NCI-H187 (cell line): ENCODE measurements around the gene PPOX.

Experiments used
- DNase-seq, 2 experiments: peaks; one replicate each; lab custom pipeline; 2025; lab: John Stamatoyannopoulos, UW

PPOX gene

DNA sequence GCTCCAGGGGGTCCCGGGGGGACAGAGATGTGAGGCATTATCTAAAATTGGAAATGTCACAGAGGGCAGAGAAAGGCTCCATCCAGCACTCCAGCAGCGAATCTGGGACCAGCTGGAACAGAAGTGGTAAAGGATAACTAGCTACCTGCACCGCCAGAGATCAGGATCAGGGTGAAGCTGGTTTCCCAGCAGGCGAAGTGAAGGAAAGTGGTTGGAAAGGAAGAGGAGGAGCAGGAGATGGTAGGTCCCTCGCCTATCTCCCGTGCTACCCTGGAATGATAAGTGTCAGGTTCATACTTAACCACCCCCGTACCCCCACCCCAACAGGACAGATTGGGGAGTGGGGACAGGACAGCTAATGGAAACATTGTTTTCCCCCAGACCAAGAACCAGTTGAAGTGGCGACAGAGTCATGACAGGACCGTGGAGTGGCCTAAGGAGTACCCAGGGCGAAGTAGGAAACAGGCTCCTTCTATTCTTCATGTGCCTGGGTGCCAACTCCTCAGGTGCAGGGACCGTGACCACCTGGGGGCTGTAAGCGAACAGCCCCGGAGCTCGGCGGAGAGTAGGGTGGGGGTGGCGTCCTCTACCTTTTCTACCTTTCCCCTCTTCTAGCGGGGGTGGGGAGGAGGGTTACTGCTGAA is 10.4 kb downstream of the PPOX start:
- no peak for DNase-seq

DNA sequence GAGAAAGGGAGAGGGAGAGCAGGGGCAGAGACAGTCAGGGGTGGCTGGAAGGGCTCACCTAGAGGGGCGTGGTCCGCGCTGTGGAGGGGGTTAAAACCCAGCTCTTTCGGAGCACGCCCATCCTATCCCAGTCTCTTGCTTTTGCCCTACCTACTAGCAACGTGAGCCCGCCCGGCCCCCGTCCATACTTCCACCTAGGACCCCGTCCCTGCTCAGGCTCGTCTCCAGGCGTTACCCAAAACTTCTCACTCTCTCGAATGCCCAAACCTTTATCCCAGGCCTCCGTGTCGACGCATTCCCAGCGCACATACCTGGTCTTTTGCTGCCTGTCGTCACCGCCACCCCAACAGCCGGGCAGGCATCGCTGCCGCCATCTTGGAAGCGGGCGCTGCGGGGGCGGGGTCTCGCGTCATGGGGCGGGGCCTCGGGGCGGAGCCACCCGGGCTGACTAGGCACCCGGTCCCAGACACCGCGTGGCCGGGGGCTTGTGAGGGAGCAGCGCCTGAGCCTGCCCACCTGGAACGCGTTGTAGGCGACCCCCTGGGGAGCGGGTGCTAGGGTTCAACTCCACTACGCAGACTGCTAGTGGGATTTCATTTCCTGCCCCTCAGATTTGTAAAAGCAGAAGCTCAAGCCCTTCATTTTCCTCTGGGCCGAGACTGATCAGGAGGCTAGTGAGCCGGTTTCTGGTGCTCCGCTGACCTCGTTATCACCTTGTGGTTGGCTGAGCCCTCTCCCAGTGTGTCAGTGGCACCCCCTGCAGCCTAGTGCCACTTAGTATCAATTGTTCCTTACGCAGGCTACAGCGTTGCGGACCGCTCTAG is 11.1 kb downstream of the PPOX start, which contains the start of gene B4GALT3:
B4GALT3 (minus strand) TSS at position 396 of the 824 bp plus-strand sequence. CDS start 1,447 bp downstream, outside the sequence.
- peak; percentile 89 to 95 for DNase-seq

DNA sequence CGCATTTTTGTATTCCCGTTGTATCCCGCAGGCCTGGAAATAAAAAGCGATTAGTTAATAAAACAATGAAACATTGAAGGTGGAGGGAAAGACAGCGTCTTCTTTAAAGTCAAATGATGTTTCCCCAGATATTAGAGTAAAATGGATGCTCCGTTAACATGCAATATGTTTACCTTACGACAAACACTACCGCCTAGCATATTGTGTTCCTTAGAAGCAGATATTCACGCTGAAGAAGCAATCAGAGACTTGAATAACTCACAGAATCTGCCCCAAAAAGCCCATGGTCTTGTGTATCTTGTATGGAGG is 11.7 kb downstream of the PPOX start:
- no peak for DNase-seq

DNA sequence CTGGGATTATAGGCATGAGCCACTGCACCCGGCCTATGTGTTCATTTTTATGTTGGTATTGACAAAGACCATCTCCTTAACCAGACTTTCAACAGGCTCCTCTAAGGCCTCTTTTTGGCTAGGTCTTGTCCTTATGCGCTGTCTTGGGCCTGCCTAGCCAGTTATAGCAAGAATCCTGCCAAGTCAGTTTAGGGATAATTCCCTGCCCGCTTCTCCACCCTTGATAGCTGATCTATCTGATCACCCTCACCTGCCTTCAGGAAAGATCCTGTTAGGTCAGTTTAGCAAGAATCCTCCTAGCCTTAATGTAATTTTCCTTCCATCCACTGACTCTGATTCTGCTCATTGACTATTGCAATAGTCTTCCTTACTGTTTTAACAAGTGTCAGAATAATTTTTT is 13.5 kb downstream of the PPOX start:
- DNase-seq, result no peak

DNA sequence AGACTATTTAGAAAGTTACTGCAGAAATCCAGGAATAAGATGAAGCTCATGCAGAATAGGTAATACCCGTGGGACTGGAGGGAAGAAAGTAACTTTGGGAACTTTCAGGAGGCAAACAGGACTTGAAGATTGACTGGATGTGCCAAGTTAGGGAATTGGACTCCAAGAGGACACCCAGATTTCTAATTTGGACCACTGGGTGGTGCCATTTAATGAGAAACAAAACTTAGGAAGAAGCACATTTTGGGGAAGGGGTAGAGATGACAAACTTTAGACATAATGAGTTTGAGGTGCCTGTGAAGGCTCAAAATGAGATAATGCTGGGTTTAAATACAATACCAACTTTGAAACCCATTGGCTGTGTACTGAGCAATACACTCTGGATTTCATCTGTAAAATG is 14.4 kb downstream of the PPOX start:
- no peak for DNase-seq

DNA sequence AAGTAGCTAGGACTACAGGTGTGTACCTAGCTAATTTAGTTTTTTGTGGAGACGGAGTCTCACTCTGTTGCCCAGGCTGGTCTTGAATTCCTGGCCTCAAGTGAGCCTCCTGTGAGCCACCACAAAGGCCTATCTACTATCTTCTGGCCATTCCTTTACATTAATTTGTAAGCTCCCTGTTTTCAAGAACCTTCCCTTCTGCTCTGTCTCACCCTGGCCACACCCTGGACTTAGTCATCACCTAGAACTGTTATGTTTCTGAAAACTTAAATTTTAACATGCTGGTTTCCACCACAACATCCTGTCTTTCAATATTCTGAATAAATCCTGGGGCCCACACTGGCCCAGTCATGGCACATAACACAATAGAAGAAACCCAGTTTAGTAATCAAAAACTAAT is 16.0 kb downstream of the PPOX start:
- no peak for DNase-seq

DNA sequence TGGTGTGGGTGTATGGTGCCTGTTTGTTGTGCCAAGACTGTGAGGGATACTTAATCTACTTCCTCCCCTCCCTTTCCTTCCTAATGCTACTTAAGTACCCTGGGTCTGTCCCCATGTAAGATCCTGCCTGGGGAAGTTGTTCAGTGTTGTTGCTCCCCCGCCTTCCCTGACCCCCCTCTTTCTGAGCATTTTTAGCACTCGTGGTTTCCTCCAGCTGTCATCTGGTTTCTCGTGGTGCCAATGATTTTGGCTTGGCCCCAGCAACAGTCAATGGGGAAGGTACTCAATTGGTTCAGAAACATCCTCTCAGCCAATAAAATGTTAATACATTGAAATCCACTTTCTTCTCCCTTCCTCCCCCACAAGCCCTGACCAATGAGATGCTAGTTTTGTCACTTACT is 19.1 kb downstream of the PPOX start:
- DNase-seq, result no peak

DNA sequence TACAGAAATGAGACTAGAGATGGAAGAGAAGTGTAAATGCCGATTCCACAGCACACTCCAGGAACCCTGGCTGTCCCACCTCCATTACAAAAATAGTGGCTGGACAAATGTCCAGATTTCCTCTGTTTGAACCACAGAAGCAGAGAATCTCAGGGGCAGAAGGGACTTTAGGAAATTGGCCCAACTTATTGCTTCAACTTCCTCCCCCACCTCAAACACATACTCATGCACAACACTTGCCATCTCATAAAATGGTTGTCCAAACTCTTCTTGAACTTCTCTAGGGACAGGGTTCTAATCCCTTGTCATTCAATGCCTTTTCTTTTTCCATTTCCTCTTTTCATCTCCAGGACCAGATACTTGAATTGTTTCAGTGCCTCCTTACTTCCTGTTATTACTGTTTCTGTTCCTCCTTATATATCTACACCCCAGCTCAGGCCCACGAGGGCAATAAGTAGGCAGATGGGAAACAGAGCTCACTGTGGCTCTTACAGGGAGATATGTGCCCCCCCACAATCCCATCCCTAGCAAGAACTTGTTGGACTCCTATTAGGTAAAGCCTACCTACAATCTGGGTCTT is 19.6 kb downstream of the PPOX start:
- no peak for DNase-seq

DNA sequence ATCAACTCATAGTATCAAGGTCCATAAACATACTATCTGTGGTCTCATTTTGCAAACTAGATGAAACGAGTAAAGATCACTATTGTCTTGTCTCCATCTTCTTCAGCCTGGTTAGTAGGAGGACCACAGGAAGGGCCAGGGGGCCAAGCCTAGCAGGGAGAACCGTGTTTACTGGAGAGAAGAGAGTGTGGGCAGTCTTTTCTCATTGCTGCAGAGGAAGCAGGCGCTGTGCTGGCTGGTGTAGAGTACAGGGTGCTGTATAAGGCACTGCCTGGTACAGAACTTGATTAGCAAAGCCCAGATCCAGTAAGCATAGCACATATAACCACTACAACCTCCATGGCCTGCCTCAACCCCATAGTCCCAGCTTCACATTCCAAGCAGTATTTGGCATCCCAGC is 21.1 kb downstream of the PPOX start:
- DNase-seq, result no peak

DNA sequence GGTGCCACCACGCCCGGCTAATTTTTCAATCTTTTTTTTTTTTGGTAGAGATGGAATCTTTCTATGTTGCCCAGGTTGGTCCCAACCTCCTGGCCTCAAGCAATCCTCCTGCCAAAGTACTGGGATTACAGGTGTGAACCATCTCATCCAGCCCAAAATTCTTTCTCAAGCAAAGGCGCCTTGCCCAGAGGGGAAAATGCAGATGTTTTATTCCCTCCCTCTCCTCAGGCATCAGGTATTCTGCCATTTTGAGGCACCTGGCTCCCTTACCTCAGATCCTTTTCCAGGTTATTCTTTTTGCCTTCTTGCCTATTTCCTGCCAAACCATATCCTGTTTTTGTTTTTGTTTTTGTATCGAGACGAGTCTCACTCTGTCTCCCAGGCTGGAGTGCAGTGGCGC is 22.2 kb downstream of the PPOX start:
- no peak for DNase-seq

DNA sequence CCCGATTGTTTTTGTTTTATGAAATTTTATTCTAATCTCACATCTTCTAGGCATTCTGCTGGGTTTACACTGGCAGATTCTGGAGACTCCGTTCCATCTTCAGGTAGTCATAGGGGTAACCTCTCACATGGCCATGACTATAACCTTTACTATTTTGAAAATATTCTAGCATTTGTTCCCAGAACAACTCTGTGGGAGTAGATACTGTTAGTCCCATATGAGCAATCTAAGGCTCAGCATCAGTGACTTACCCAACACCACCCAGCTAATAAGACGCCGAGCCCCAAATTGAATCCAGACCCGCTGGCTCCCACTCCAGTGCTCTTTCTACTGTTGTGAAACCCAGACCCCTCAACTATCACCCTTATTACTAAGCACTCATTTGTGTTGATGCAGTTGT is 22.8 kb downstream of the PPOX start:
- DNase-seq, result no peak

DNA sequence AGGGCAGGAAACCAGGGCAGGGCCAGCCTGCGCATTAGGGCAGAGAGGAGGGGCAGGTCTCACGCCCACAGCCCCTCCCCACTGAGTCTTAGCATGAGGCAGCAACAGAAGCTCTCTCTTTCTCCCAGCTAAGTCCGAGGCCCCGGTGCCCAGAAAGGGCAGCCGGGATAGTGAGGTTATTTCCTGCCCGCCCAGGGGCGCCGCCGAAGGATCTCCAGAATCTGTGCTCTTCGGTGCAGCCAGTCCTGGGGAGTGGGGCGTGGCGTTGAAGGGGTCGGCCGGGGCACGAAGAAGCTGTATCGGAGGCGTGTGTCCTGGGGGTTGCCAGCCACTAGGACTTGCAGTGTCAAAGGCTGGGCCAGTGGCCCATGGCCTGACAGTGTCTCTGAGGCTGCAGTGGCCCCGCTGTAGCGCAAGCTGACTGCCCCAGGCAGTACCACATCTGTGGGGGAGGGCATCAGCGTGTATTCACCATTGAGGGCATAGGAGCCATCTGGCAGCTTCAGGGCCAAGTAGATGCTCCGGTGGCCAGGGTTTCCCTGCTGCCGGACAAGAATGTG is 24.8 kb downstream of the PPOX start:
- DNase-seq, result no peak

DNA sequence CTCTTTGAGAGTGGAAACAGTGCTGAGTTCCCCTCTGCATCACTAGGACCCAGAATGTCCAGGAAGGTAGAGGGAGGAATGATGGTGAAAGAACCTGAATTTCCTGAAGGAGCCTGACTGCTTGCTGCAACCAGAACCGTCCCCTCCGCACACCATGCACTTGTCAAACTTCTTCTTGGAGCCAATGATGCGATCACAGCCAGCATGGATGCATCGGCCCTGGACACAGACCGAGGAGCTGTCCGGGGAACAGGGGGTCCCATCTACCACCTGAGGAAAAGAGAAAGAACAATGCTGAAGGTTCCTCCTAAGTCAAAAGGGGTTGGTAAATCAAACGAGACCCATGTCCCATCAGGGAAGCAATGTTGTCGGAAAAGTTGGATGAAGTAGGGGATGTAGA is 25.7 kb downstream of the PPOX start:
- DNase-seq, result no peak

DNA sequence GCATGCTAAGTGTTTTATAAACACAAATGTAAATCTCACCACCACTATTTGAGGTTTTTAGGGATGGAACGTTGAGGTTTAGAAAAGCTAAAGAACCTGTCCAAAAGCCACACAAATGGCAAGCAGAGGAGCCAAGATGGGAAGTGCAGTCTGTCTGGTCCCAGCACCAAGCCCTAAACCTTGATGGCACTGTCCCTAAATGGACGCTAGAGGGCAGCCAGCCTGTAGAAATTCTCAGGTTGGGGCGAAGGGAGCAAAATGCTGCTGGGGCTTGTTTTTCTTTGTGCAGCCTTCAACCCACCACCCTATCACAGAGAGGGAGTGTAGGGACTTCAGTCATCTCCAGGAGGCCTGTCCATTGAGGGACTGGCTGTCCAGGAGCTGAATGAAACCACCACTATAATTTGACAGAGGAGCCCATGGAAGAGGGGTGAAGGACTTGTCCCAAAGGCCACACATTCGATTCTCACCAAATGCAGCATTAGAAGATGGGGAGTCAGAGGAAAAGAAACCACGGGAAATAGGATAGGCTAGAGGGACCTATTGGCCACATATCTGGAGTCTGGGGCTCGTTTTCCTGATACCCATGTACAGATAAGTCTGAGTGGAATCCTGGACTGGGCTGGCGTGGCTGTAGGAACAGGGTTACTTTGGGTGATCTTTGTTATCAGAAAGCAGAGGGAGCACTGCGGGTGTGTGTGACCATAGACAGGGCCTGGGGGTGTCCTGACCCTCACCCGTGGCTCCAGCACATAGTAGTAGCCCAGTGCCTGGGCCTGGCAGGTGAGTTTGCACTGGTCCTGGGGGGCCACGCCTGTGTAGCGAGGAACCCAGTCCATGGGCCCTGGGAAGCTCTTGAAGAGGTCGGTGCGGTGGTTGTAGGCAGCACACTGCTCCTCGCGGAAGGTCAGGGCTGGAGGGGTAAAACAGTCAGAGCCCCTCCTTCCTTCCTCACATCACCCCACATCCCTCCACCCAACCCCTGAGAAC is 26.5 kb downstream of the PPOX start:
- peak; percentile 47 to 52 for DNase-seq

DNA sequence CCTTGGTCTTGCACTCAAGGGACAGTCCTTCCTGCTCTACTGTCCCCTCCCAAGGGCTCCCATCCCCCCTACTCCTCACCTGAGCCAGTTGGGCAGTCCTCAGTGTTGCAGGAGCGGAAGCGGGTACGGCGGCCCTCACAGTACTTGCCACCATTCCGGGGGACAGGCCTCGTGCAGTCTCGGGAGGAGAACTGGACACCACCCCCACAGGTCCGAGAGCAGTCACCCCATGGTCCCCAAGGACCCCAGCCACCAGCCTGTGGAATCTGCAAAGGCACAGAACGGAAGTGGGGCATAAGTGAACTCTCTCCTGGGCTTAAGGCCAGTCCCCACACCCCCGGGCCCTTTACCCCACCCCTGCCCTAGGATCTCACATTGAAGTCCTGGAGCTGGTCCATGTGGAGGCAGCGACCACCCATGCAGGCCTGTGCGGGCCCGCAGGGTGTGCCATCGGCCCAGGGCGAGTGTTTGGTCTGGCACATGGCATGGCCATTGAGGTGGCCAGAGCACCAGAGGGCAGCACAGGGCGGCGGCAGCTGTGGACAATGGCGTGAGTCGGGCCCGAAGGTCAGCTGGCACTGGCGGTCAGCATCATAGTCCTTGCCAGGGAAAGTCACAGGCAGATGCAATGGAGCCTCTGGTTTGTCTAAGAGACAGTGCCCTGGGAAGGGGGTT is 27.5 kb downstream of the PPOX start:
- no peak for DNase-seq

DNA sequence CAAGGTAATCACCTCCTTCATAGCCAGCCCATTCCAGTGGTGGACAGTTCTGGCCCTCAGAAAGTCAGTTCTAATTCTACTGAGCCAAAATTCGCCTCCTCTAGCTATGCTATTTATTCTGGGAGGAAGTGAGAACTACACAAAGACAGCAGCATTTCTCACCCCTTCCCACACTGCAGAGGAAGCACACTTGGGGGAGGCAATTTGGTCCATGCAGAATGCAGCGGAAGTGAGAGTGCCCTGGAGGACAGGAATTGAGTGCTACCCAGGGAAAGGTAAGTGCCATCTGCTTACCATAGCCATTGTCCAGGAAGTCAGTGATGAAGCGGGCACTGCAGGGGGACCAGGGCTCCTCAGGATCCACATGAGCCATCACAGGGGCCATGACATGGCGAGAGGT is 28.9 kb downstream of the PPOX start:
- no peak for DNase-seq

DNA sequence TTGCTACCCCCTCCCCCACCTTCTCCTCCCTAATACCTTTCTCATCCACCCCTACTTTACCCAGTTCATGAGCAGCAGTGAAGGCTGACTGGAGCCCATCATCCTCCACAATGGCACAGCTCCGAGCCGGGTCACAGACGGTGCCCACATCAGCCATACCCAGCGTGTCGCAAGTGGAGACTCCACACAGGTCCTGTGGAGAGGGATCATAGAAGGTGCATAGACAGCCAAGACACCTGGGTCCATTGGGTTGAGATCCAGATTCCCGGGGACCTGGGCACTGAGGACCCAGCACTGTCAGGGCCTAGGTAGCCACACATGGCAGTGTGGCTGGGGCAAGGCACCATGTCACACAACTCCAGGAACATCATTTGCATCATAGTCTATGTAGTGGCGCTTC is 29.9 kb downstream of the PPOX start:
- no peak for DNase-seq

DNA sequence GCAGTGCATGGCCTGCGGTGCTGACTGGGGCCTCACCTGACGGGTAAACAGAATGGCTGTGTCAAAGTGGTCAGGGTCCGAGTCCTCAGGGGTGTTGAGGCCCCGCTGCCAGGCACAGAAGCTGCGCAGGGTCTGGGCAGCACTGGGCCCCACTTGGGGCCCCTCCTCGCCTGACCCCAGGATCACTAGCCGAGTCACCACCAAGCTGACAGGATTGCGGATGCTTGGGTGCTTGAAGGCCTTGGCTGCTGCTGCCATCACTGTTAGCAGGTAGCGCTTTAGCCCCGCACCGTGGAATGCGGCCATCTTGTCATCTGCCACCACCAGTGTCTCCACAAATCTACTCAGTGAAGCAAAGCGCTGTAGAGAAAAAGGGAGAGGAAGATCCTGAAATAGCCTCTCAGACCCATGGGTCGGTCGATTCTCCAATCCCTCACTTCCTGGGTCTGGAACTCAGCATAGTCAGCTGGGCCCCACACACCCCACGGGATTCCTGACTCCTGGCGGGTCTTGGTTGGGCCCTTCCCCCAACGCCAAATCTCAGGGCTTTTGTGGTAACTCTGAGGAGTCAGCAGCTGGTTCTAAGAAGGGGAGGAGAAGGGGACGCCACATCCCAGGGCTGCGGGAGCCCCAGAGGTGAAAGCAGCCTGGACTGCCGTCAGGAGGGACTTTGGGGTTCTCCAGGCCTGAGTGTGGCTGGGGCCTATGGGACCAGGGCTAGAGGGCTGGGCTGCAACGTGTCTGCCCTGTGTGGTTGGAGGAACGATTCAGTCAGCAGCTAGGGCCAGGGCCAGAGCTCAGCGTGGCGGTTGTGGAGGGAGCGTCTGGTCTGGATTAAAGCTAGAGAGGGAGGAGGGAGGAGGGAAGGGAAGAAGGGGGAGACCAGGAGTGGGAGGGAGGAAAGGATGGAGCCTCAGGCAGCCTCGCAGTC is 30.6 kb downstream of the PPOX start:
- no peak for DNase-seq

DNA sequence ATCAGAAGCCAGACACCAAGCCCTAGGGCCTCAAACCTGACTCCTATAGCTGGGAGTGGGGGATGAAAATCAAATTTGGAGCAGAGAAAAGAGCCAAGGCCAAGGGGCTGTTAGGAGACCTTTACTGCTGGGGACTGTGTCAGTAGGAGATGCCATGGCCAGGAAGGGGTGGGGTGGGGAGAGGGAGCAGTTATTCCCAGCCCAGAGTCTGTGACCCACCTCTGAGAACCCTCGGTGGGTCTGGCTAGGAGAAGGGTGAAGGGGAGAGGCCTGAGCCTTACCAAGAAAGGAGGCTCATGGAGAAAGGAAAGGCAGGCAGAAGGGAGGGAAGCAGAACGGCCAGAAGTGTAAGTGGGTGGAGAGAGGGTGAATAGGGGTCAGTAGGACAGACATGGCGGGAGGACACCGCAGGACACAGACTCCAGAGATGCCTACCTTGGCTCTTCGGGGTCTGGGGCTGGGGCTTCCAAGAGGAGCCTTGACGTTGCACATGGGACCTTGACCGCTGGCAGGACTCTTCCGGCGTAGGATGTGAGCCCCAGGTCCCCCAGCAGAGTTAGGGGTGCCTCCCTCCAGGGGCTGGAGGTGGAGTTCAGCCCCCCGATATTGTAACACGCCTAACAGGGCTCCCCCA is 31.5 kb downstream of the PPOX start:
- DNase-seq, result no peak
